CD4-positive, alpha-beta T cell (primary cell): ENCODE data around the gene PHIP. TPM values are rescaled to one million over a fixed set of nuclear protein-coding genes. Genes with fewer than 3 reads are reported as not detected.

Experiments used
- ATAC-seq: fragments of 200-7000 bp; cut with Tn5 transposase; one replicate; pipeline ENCODE4 v1.10.0; 2022; ENCODE audit warnings: mild to moderate bottlenecking; ENCODE audit not compliant: poor library complexity
- CTCF ChIA-PET: fragments of 350-600 bp; sonication (Branson Sonifier 250); formaldehyde crosslinking; loops from one replicate; lab custom pipeline; 2021; ENCODE audit warnings: antibody characterized with exemption, inconsistent platforms; lab: Charles Lee
- POLR2A ChIA-PET: fragments of 350-600 bp; sonication (Branson Sonifier 250); formaldehyde crosslinking; loops from one replicate; lab custom pipeline; 2021; ENCODE audit warnings: antibody characterized with exemption, inconsistent platforms; lab: Charles Lee
- DNase-seq, 14 experiments: peaks; one replicate each; pipeline ENCODE4 v3.0.0-alpha.2; 2013 to 2020; ENCODE audit warnings: mixed read lengths in 2 of 14
- H3K27ac ChIP-seq, 2 donors: one replicate each; pipeline versions ENCODE4 v1.5.1 to v1.7.0; 2013; ENCODE audit warnings: low read length in 2 of 2, low read depth in 1 of 2, mild to moderate bottlenecking in 1 of 2
- H3K27me3 ChIP-seq, 2 experiments: 1 replicate in 1 of 2; 2 replicates in 1 of 2; pipeline versions ENCODE4 v1.6.1 to v1.7.0; 2013; ENCODE audit warnings: low read length in 2 of 2, control low read depth in 1 of 2, mild to moderate bottlenecking in 1 of 2, moderate library complexity in 1 of 2; ENCODE audit not compliant: insufficient read depth in 2 of 2, control insufficient read depth in 1 of 2
- H3K36me3 ChIP-seq: one replicate; pipeline ENCODE4 v1.6.1; 2013; ENCODE audit warnings: low read length, control low read depth; ENCODE audit not compliant: insufficient read depth
- H3K4me1 ChIP-seq: one replicate; pipeline ENCODE4 v1.6.1; 2013; ENCODE audit warnings: low read length, control low read depth; ENCODE audit not compliant: insufficient read depth
- H3K4me3 ChIP-seq: one replicate; pipeline ENCODE4 v1.5.1; 2013; ENCODE audit warnings: mild to moderate bottlenecking, low read length, moderate library complexity
- H3K9me3 ChIP-seq, 2 experiments: 1 replicate in 1 of 2; 2 replicates in 1 of 2; pipeline versions ENCODE4 v1.6.1 to v1.7.0; 2013; ENCODE audit warnings: low read length in 2 of 2, mild to moderate bottlenecking in 2 of 2, control low read depth in 1 of 2, moderate library complexity in 1 of 2; ENCODE audit not compliant: control insufficient read depth in 1 of 2, insufficient read depth in 1 of 2
- H3K27ac Mint-ChIP-seq: one replicate; pipeline ENCODE4 v1.8.0; 2020; ENCODE audit warnings: mixed read lengths
- H3K27me3 Mint-ChIP-seq: one replicate; pipeline ENCODE4 v1.8.0; 2021; ENCODE audit warnings: mixed read lengths
- H3K36me3 Mint-ChIP-seq: one replicate; pipeline ENCODE4 v1.8.0; 2021; ENCODE audit warnings: low read depth, mixed read lengths
- H3K4me1 Mint-ChIP-seq: one replicate; pipeline ENCODE4 v1.8.0; 2021; ENCODE audit warnings: low read depth, mixed read lengths
- H3K4me3 Mint-ChIP-seq: one replicate; pipeline ENCODE4 v1.8.0; 2020; ENCODE audit warnings: mild to moderate bottlenecking, mixed read lengths
- H3K9me3 Mint-ChIP-seq: one replicate; pipeline ENCODE4 v1.8.0; 2020; ENCODE audit warnings: mixed read lengths
- intact Hi-C, 2 experiments: fragments of 100-400 bp; cut with DNase I in 1 of 2; cut with micrococcal nuclease in 1 of 2; formaldehyde crosslinking; loops; one replicate each; pipeline versions ENCODE4 v1.15.1 to v1.9.0; 2023 to 2025; cut with DNase I, micrococcal nuclease
- total RNA-seq, 174 experiments: library from RNA in 2 of 174; stranded (reverse) in 2 of 174; gene quantifications; one replicate each; pipeline ENCODE4 v1.2.3 and lab custom pipeline; 2021 to 2026
- TF ChIP-seq, protein P1 (sequence below): fragments of 200-600 bp; IDR thresholded peaks from one replicate; pipeline ENCODE4 v1.8.0; 2022; ENCODE audit warnings: antibody characterized with exemption, mild to moderate bottlenecking

The PHIP gene
- total RNA-seq, 2 experiments from 2014 or later, result 35.7 to 36.9 TPM

DNA sequence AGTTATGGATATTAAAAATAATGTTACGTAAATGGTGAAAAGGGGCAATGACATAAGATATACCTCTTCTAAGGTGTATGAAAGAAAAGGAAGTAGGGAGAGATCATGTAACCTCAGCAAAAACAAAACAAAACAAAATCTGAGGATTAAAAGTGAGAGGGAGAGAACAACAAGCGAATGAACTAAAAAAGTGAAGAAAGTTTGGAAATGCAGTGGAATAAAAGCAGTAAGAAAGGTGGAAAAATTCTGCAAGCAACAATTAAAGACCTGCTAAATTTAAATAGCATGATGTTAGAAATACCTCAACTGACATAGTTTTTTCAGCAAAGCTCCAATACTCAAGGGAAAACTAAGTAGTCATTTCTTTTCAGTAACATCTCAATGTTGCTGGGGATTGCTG, 48.0 kb downstream of the PHIP start:
- Mint-ChIP-seq H3K4me3 (no peak overlapping the region), H3K9me3 (no peaks in the 10 kb centered on the region), H3K27ac (peak overlapping the region; percentile 3), H3K27me3 (no peaks in the 10 kb centered on the region), H3K4me1 (peaks cover 55% of the 10 kb centered on the region), H3K36me3 (peaks cover 82% of the 10 kb centered on the region)
- Histone ChIP-seq H3K27ac (no peak overlapping the region), H3K4me3 (no peak overlapping the region), H3K4me1 (no peaks in the 10 kb centered on the region), H3K36me3 (peaks cover 29% of the 10 kb centered on the region), H3K9me3 (no peaks in the 10 kb centered on the region), H3K27me3 (no peaks in the 10 kb centered on the region)
- ATAC-seq, result no peak
- intact Hi-C loops, result no loop called here
- ChIA-PET CTCF (interaction anchor here (1.2 kb wide), 1 partner anchor 8 kb away, joined by 3 read pairs; no protein-coding TSS in a partner anchor), POLR2A (no interaction called here)
- TF ChIP-seq, protein P1, sequence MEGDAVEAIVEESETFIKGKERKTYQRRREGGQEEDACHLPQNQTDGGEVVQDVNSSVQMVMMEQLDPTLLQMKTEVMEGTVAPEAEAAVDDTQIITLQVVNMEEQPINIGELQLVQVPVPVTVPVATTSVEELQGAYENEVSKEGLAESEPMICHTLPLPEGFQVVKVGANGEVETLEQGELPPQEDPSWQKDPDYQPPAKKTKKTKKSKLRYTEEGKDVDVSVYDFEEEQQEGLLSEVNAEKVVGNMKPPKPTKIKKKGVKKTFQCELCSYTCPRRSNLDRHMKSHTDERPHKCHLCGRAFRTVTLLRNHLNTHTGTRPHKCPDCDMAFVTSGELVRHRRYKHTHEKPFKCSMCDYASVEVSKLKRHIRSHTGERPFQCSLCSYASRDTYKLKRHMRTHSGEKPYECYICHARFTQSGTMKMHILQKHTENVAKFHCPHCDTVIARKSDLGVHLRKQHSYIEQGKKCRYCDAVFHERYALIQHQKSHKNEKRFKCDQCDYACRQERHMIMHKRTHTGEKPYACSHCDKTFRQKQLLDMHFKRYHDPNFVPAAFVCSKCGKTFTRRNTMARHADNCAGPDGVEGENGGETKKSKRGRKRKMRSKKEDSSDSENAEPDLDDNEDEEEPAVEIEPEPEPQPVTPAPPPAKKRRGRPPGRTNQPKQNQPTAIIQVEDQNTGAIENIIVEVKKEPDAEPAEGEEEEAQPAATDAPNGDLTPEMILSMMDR, result no peak
- no peak for DNase-seq

DNA sequence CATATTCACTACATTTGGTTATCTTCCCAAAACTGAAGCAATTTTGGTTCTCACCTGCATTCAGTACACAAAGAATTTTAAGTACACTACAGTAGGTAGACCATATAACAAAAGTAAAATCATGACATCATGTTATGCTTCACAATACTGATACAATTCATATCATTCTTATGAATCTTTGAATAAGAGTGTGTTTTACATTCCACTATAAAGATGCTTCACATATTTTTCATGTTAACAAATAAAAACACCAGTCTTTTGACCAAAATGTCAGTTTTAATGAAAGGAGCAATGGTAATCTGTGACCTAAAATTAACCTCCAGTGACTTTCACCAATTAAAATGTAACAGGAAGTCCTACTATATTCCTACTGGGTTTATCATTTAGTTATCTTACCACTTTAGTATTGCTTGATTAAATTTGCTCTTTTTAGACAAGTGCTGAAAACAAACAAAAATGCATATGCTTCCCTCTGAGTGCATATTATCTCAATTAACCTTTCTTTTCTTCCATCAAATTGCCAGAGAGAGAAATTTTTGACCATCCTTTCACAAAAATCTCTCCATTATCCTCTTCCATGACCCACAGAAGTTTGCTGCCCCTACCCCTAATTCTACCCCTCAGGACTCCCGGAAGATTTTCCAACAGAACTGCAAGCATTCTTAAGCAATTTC, 49.3 kb downstream of the PHIP start:
- ChIA-PET POLR2A (no interaction called here), CTCF (no interaction called here)
- Mint-ChIP-seq H3K36me3 (peaks cover 82% of the 10 kb centered on the region), H3K27ac (no peak overlapping the region), H3K4me1 (peaks cover 48% of the 10 kb centered on the region), H3K27me3 (no peaks in the 10 kb centered on the region), H3K9me3 (no peaks in the 10 kb centered on the region), H3K4me3 (no peak overlapping the region)
- ATAC-seq, result no peak
- Histone ChIP-seq H3K27me3 (no peaks in the 10 kb centered on the region), H3K4me1 (no peaks in the 10 kb centered on the region), H3K36me3 (peaks cover 30% of the 10 kb centered on the region), H3K9me3 (no peaks in the 10 kb centered on the region), H3K27ac (no peak overlapping the region), H3K4me3 (no peak overlapping the region)
- DNase-seq, result no peak
- TF ChIP-seq, protein P1, result no peak
- intact Hi-C loops, result no loop called here

DNA sequence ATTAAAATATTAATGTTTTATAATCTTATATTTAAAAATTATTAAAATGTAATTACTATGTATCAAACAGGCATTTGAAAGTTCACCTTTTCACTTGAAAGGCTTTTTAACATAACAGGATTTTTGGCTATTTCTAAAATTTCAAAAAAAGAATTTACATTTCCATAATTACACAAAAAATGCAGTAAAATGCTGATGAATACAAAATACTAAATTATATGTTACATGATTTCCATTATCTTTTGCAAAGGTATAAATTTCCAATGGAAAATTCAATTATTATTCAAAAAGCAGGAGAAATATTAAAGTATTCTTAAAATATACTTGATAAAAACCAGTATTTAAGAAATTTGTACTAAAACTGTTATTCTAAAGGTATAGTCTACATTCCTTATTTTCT, 66.1 kb downstream of the PHIP start:
- H3K9me3 ChIP-seq, result no peaks in the 10 kb centered on the region
- TF ChIP-seq, protein P1, result no peak
- Mint-ChIP-seq H3K27ac (no peak overlapping the region), H3K27me3 (no peaks in the 10 kb centered on the region), H3K4me3 (no peak overlapping the region), H3K36me3 (peaks cover 94% of the 10 kb centered on the region), H3K9me3 (no peaks in the 10 kb centered on the region), H3K4me1 (peaks cover 8% of the 10 kb centered on the region)
- ChIA-PET CTCF (no interaction called here), POLR2A (no interaction called here)
- intact Hi-C loops, result no loop called here
- peaks cover 51% of the 10 kb centered on the region for H3K36me3 ChIP-seq
- H3K27ac ChIP-seq, result no peak overlapping the region
- no peaks in the 10 kb centered on the region for H3K4me1 ChIP-seq
- no peak overlapping the region for H3K4me3 ChIP-seq
- ATAC-seq, result no peak
- no peaks in the 10 kb centered on the region for H3K27me3 ChIP-seq
- DNase-seq, result no peak
